ENCODE measurements around the gene UTY. TPM values are rescaled to one million over a fixed set of nuclear protein-coding genes. Genes with fewer than 3 reads are reported as not detected.

The UTY gene
- total and polyA plus RNA-seq, 2 experiments from 2014 or later: 15.7 to 36.3 TPM

DNA sequence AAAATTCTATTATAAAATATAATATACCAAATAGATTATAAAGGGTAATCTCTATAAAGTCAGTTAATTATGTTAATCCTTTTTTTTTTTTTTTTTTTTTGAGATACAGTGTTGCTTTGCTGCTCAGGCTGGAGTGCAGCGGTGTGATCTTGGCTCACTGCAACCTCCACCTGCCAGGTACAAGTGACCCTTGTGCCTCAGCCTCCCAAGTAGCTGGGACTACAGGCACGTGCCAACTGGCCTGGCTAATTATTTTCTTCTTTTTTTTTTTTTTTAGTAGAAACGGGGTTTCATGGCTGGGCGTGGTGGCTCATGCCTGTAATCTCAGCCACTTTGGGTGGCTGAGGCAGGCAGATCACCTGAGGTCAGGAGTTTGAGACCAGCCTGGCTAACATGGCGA lies 141.9 kb downstream of the UTY start (continued):
- TF ChIP-seq, protein P1, sequence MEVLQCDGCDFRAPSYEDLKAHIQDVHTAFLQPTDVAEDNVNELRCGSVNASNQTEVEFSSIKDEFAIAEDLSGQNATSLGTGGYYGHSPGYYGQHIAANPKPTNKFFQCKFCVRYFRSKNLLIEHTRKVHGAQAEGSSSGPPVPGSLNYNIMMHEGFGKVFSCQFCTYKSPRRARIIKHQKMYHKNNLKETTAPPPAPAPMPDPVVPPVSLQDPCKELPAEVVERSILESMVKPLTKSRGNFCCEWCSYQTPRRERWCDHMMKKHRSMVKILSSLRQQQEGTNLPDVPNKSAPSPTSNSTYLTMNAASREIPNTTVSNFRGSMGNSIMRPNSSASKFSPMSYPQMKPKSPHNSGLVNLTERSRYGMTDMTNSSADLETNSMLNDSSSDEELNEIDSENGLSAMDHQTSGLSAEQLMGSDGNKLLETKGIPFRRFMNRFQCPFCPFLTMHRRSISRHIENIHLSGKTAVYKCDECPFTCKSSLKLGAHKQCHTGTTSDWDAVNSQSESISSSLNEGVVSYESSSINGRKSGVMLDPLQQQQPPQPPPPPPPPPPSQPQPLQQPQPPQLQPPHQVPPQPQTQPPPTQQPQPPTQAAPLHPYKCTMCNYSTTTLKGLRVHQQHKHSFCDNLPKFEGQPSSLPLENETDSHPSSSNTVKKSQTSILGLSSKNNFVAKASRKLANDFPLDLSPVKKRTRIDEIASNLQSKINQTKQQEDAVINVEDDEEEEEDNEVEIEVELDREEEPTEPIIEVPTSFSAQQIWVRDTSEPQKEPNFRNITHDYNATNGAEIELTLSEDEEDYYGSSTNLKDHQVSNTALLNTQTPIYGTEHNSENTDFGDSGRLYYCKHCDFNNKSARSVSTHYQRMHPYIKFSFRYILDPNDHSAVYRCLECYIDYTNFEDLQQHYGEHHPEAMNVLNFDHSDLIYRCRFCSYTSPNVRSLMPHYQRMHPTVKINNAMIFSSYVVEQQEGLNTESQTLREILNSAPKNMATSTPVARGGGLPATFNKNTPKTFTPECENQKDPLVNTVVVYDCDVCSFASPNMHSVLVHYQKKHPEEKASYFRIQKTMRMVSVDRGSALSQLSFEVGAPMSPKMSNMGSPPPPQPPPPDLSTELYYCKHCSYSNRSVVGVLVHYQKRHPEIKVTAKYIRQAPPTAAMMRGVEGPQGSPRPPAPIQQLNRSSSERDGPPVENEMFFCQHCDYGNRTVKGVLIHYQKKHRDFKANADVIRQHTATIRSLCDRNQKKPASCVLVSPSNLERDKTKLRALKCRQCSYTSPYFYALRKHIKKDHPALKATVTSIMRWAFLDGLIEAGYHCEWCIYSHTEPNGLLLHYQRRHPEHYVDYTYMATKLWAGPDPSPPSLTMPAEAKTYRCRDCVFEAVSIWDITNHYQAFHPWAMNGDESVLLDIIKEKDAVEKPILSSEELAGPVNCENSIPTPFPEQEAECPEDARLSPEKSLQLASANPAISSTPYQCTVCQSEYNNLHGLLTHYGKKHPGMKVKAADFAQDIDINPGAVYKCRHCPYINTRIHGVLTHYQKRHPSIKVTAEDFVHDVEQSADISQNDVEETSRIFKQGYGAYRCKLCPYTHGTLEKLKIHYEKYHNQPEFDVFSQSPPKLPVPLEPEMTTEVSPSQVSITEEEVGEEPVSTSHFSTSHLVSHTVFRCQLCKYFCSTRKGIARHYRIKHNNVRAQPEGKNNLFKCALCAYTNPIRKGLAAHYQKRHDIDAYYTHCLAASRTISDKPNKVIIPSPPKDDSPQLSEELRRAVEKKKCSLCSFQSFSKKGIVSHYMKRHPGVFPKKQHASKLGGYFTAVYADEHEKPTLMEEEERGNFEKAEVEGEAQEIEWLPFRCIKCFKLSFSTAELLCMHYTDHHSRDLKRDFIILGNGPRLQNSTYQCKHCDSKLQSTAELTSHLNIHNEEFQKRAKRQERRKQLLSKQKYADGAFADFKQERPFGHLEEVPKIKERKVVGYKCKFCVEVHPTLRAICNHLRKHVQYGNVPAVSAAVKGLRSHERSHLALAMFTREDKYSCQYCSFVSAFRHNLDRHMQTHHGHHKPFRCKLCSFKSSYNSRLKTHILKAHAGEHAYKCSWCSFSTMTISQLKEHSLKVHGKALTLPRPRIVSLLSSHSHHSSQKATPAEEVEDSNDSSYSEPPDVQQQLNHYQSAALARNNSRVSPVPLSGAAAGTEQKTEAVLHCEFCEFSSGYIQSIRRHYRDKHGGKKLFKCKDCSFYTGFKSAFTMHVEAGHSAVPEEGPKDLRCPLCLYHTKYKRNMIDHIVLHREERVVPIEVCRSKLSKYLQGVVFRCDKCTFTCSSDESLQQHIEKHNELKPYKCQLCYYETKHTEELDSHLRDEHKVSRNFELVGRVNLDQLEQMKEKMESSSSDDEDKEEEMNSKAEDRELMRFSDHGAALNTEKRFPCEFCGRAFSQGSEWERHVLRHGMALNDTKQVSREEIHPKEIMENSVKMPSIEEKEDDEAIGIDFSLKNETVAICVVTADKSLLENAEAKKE (CRISPR knock-in tag; IDR thresholded peaks at IDR 0.05): no peak
- TF ChIP-seq EZH2 (IDR thresholded peaks at IDR 0.05; ENCODE audit: low read depth, unreplicated experiment) (no peak), NANOG (IDR thresholded peaks at IDR 0.05; ENCODE audit: borderline replicate concordance) (no peak), STAT1 (IDR thresholded peaks at IDR 0.05; ENCODE audit: unreplicated experiment) (no peak), ZNF331 (CRISPR knock-in tag; IDR thresholded peaks at IDR 0.05; ENCODE audit: low read depth) (no peak), JUNB (IDR thresholded peaks at IDR 0.05; ENCODE audit: unreplicated experiment) (no peak)
- TF ChIP-seq, protein P2, sequence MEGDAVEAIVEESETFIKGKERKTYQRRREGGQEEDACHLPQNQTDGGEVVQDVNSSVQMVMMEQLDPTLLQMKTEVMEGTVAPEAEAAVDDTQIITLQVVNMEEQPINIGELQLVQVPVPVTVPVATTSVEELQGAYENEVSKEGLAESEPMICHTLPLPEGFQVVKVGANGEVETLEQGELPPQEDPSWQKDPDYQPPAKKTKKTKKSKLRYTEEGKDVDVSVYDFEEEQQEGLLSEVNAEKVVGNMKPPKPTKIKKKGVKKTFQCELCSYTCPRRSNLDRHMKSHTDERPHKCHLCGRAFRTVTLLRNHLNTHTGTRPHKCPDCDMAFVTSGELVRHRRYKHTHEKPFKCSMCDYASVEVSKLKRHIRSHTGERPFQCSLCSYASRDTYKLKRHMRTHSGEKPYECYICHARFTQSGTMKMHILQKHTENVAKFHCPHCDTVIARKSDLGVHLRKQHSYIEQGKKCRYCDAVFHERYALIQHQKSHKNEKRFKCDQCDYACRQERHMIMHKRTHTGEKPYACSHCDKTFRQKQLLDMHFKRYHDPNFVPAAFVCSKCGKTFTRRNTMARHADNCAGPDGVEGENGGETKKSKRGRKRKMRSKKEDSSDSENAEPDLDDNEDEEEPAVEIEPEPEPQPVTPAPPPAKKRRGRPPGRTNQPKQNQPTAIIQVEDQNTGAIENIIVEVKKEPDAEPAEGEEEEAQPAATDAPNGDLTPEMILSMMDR (conservative IDR thresholded peaks at IDR 0.05; ENCODE audit: low read depth in 2 of 2): no peak

DNA sequence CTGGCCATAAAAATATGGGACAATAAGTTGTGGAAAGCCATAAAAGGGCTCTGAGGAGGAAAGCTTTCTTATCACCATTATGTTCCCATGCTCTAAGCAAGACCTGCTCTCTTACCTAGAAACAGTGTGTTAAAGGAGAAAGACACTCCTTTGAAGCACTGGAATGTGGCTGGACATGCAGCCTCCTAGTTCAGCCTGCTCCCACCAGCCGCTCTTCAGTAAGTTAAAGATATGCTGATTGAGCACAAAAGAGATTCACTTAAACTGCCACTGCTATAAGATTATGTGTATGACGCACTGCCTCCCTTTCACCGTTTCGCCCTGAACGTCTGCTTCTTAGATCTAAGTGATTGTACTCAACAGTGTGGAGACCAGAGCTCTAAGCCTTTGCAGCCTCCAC lies 146.0 kb downstream of the UTY start:
- Mint-ChIP-seq H3K27me3 (ENCODE audit: insufficient read depth, low read depth, poor library complexity) (peaks cover 4% of the 10 kb centered on the region), H3K9me3 (no peaks in the 10 kb centered on the region), H3K36me3 (ENCODE audit: low read depth) (peaks cover 52% of the 10 kb centered on the region), H3K4me1 (peaks cover 21% of the 10 kb centered on the region), H3K27ac (0 out of 2 replicates have a peak overlapping the region, but pooled peaks have one; percentile 26), H3K4me3 (no peak overlapping the region)
- peaks cover 26% of the 10 kb centered on the region for H3K79me2 ChIP-seq (replicated peaks; ENCODE audit: insufficient read depth)
- no peak overlapping the region for H3K4me2 ChIP-seq
- H3K27ac ChIP-seq (ENCODE audit: low read depth): no peak overlapping the region
- H3K36me3 ChIP-seq (ENCODE audit: insufficient read depth): no peaks in the 10 kb centered on the region
- H3F3A ChIP-seq (replicated peaks; ENCODE audit: low read depth): no peaks in the 10 kb centered on the region
- no peaks in the 10 kb centered on the region for H3K27me3 ChIP-seq (ENCODE audit: insufficient read depth)
- H2AFZ ChIP-seq: no peak overlapping the region
- no peaks in the 10 kb centered on the region for H4K20me1 ChIP-seq (replicated peaks; ENCODE audit: insufficient read depth)
- DNase-seq (ENCODE audit: low spot score): no peak
- ATAC-seq: no peak
- H3K9me2 ChIP-seq (ENCODE audit: insufficient read depth): no peaks in the 10 kb centered on the region
- H3K4me1 ChIP-seq (ENCODE audit: insufficient read depth): no peaks in the 10 kb centered on the region; the same call in 1 of the 2 replicates
- H3K4me3 ChIP-seq: no peak overlapping the region
- TF ChIP-seq, protein P3, sequence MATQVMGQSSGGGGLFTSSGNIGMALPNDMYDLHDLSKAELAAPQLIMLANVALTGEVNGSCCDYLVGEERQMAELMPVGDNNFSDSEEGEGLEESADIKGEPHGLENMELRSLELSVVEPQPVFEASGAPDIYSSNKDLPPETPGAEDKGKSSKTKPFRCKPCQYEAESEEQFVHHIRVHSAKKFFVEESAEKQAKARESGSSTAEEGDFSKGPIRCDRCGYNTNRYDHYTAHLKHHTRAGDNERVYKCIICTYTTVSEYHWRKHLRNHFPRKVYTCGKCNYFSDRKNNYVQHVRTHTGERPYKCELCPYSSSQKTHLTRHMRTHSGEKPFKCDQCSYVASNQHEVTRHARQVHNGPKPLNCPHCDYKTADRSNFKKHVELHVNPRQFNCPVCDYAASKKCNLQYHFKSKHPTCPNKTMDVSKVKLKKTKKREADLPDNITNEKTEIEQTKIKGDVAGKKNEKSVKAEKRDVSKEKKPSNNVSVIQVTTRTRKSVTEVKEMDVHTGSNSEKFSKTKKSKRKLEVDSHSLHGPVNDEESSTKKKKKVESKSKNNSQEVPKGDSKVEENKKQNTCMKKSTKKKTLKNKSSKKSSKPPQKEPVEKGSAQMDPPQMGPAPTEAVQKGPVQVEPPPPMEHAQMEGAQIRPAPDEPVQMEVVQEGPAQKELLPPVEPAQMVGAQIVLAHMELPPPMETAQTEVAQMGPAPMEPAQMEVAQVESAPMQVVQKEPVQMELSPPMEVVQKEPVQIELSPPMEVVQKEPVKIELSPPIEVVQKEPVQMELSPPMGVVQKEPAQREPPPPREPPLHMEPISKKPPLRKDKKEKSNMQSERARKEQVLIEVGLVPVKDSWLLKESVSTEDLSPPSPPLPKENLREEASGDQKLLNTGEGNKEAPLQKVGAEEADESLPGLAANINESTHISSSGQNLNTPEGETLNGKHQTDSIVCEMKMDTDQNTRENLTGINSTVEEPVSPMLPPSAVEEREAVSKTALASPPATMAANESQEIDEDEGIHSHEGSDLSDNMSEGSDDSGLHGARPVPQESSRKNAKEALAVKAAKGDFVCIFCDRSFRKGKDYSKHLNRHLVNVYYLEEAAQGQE (IDR thresholded peaks at IDR 0.05; ENCODE audit: unreplicated experiment): no peak
- TF ChIP-seq STAT1 (IDR thresholded peaks at IDR 0.05; ENCODE audit: unreplicated experiment) (no peak), NANOG (IDR thresholded peaks at IDR 0.05; ENCODE audit: borderline replicate concordance) (no peak), JUNB (IDR thresholded peaks at IDR 0.05; ENCODE audit: unreplicated experiment) (no peak)
- TF ChIP-seq, protein P2 (conservative IDR thresholded peaks at IDR 0.05; ENCODE audit: low read depth in 2 of 2): no peak
- TF ChIP-seq, protein P4, sequence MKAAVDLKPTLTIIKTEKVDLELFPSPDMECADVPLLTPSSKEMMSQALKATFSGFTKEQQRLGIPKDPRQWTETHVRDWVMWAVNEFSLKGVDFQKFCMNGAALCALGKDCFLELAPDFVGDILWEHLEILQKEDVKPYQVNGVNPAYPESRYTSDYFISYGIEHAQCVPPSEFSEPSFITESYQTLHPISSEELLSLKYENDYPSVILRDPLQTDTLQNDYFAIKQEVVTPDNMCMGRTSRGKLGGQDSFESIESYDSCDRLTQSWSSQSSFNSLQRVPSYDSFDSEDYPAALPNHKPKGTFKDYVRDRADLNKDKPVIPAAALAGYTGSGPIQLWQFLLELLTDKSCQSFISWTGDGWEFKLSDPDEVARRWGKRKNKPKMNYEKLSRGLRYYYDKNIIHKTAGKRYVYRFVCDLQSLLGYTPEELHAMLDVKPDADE (IDR thresholded peaks at IDR 0.05): no peak

All from GM23338 (cell line).